Muscle of leg (tissue), 11 donors: ENCODE measurements around the gene ROS1. TPM values are rescaled to one million over a fixed set of nuclear protein-coding genes. Genes with fewer than 3 reads are reported as not detected.

Experiments
- DNase-seq: peaks from one replicate; pipeline ENCODE4 v3.0.0; 2013
- H3K27ac ChIP-seq: one replicate; pipeline ENCODE4 v1.5.1; 2013; ENCODE audit warnings: mild to moderate bottlenecking, low read length, control low read depth
- H3K27me3 ChIP-seq: one replicate; pipeline ENCODE4 v1.6.1; 2013; ENCODE audit warnings: low read length; ENCODE audit not compliant: control insufficient read depth, insufficient read depth
- H3K36me3 ChIP-seq: one replicate; pipeline ENCODE4 v1.6.1; 2013; ENCODE audit warnings: low read length; ENCODE audit not compliant: control insufficient read depth, insufficient read depth
- H3K4me1 ChIP-seq: one replicate; pipeline ENCODE4 v1.6.1; 2013; ENCODE audit warnings: low read length; ENCODE audit not compliant: control insufficient read depth, insufficient read depth
- H3K4me3 ChIP-seq: one replicate; pipeline ENCODE4 v1.5.1; 2013; ENCODE audit warnings: low read length, control low read depth
- H3K9me3 ChIP-seq: replicated peaks from 2 replicates; pipeline ENCODE4 v1.6.1; 2013; ENCODE audit warnings: low read depth, low read length; ENCODE audit not compliant: control insufficient read depth
- WGBS: methylation state at CpG from one replicate; pipeline ENCODE4 v1.1.5; 2013; ENCODE audit warnings: missing lambda C conversion rate; ENCODE audit not compliant: insufficient coverage; 5-methylcytosine and 5-hydroxymethylcytosine counted together
- polyA plus RNA-seq, 8 donors: library from polyadenylated mRNA; unstranded; fragments of 120-200 nt; gene quantifications; one replicate each; pipeline versions ENCODE4 v1.2.1 to v1.2.3, GENCODE V29; 2013; ENCODE audit warnings: inconsistent platforms in 1 of 8, low replicate concordance in 1 of 8; ENCODE audit not compliant: insufficient read length in 8 of 8, insufficient read depth in 1 of 8
- total RNA-seq: library from RNA; stranded (reverse); fragments of 120-200 nt; gene quantifications from one replicate; pipeline ENCODE4 v1.2.4, GENCODE V29; 2013

The ROS1 gene
- total and polyA plus RNA-seq, 9 donors, result 0.04 to 0.50 (median 0.16) TPM

GRCh38 chr6:117288083-117288715 lies 137.5 kb downstream of the ROS1 start:
- H3K9me3 ChIP-seq, result no peaks in the 10 kb centered on the region
- WGBS, result 88% methylated on average over 1 of the region's 3 CpGs
- H3K4me1 ChIP-seq, result peaks cover 7% of the 10 kb centered on the region
- H3K27ac ChIP-seq, result peak overlapping the region; percentile 13
- no peaks in the 10 kb centered on the region for H3K27me3 ChIP-seq
- DNase-seq, result no peak
- H3K4me3 ChIP-seq, result no peak overlapping the region
- no peaks in the 10 kb centered on the region for H3K36me3 ChIP-seq

- no peak for DNase-seq
- H3K4me3 ChIP-seq, result no peak overlapping the region
- no peaks in the 10 kb centered on the region for H3K27me3 ChIP-seq
- whole genome bisulfite sequencing, result 80% methylated on average over 1 of the region's 3 CpGs
- no peaks in the 10 kb centered on the region for H3K4me1 ChIP-seq
- no peaks in the 10 kb centered on the region for H3K36me3 ChIP-seq
- no peaks in the 10 kb centered on the region for H3K9me3 ChIP-seq
- no peak overlapping the region for H3K27ac ChIP-seq
Observed at GRCh38 chr6:117280922-117281321, 144.8 kb downstream of the ROS1 start.

DNA sequence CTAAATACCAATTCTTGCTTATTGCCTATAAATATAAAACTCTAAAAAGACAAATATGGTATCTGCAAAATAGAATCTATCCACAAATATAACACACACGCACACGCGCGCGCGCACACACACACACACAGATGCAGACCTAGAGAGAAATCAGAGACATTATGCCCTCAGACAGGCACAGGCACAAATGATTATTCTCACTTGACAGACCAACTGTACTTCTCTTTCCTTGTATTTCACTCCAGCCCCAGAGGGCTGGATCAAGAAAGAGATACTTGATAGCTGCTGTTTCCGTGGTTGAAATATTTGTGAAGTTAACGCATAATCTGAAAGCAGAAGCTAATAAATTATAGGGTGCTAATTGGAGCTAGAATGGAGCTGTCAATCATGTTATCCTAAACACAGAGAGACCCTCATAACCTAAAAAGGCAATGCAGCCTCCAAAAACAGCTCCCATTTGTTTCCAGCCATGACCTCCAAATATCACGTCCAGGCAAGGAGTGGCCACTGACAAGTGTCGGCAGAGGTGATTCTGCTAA lies 148.9 kb downstream of the ROS1 start:
- Histone ChIP-seq H3K27ac (peak overlapping the region; percentile 9), H3K27me3 (peaks cover 5% of the 10 kb centered on the region), H3K36me3 (peaks cover 5% of the 10 kb centered on the region), H3K4me1 (peaks cover 10% of the 10 kb centered on the region), H3K9me3 (no peaks in the 10 kb centered on the region), H3K4me3 (no peak overlapping the region)
- WGBS, result no CpG with 5 or more reads among the region's 10 CpGs
- peak; percentile 60 for DNase-seq

GRCh38 chr6:117275711-117276110 lies 150.0 kb downstream of the ROS1 start:
- H3K27ac ChIP-seq, result peak overlapping the region; percentile 8
- peaks cover 11% of the 10 kb centered on the region for H3K27me3 ChIP-seq
- no peak overlapping the region for H3K4me3 ChIP-seq
- H3K36me3 ChIP-seq, result peaks cover 6% of the 10 kb centered on the region
- DNase-seq, result no peak
- H3K9me3 ChIP-seq, result no peaks in the 10 kb centered on the region
- no CpG with 5 or more reads among the region's 5 CpGs for WGBS
- peaks cover 12% of the 10 kb centered on the region for H3K4me1 ChIP-seq

DNA sequence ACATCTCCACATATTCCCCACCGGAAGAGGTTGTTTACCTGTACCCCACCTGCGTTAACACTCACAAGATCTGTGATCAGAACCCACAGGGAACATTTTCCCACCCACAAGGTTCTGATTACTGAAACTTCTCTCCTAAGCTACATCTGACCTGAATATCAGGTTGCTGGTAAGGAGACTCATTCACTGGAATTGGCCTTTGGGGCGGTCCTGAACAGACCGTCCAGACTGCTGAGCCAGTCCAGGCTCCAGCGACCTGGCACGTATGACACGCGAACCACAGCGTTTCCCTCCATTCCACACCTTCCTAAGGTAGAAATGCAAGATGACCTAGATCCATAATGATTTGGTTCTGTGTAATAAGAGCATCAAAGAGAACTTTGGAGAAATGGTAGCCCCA lies 150.5 kb downstream of the ROS1 start:
- no peak for DNase-seq
- Histone ChIP-seq H3K4me1 (peaks cover 13% of the 10 kb centered on the region), H3K27me3 (peaks cover 13% of the 10 kb centered on the region), H3K9me3 (no peaks in the 10 kb centered on the region), H3K4me3 (no peak overlapping the region), H3K36me3 (peaks cover 8% of the 10 kb centered on the region), H3K27ac (peak overlapping the region; percentile 8)
- 80% methylated on average over 4 of the region's 9 CpGs for WGBS

DNA sequence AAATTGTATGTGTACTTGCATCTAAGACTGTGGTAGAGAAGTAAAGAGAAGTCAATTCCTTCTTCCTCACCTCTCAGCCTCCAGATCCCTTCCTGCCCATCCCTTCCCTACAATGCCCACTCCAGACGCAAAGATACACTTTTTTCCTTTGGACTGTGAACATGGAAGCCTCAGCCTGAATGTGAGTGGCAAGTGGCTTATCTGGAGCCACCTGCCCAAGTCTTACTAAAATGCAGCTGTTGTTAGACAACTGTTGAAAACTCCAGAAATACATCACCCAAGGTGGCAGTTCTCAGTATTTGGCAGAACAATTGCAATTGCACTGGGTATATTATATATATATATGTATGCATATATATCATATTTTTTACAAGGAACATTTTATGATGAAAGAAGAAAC lies 152.9 kb downstream of the ROS1 start:
- H3K9me3 ChIP-seq, result no peaks in the 10 kb centered on the region
- peaks cover 23% of the 10 kb centered on the region for H3K4me1 ChIP-seq
- peaks cover 29% of the 10 kb centered on the region for H3K27me3 ChIP-seq
- no peak overlapping the region for H3K4me3 ChIP-seq
- H3K27ac ChIP-seq, result peak overlapping the region; percentile 75
- peak; percentile 64 for DNase-seq
- H3K36me3 ChIP-seq, result peaks cover 16% of the 10 kb centered on the region
- WGBS, result no CpG with 5 or more reads among the region's 1 CpG

- WGBS, result 16% methylated on average over 4 of the region's 8 CpGs
- no peak overlapping the region for H3K4me3 ChIP-seq
- peaks cover 34% of the 10 kb centered on the region for H3K27me3 ChIP-seq
- peaks cover 16% of the 10 kb centered on the region for H3K36me3 ChIP-seq
- H3K4me1 ChIP-seq, result peaks cover 23% of the 10 kb centered on the region
- no peaks in the 10 kb centered on the region for H3K9me3 ChIP-seq
- H3K27ac ChIP-seq, result peak overlapping the region; percentile 75
- DNase-seq, result no peak
Observed at GRCh38 chr6:117272032-117272866, 153.5 kb downstream of the ROS1 start.

DNA sequence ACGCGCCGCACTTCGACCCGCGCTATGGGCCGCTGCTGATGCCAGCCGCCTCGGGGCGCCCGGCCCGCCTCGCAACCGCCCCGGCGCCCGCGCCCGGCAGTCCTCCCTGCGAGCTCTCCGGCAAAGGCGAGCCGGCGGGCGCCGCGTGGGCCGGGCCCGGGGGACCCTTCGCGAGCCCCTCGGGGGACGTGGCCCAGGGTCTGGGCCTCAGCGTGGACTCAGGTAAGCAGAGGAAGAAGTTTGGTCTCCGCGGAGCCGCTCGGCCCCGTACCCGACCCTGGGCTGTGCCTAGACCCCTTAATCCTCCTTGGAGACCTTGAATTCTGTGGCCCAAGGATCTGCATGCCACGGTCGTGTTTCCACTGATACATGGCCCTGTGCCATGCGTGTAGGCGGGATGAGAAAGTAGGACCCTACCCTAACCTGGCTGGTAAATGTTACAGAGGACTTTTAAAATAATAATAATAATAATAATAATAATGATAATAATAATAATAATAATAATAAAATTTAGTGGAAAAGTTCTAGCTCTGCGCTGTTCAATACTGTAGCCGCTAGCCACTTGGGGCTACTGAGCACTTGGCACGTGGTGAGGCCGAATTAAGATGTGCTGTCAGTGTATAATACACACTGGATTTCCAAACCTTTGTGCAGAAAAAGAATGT lies 154.8 kb downstream of the ROS1 start:
- peak overlapping the region; percentile 69 for H3K27ac ChIP-seq
- DNase-seq, result no peak
- peak overlapping the region; percentile 38 for H3K4me3 ChIP-seq
- peaks cover 44% of the 10 kb centered on the region for H3K27me3 ChIP-seq
- peaks cover 16% of the 10 kb centered on the region for H3K36me3 ChIP-seq
- no peaks in the 10 kb centered on the region for H3K9me3 ChIP-seq
- peaks cover 23% of the 10 kb centered on the region for H3K4me1 ChIP-seq
- WGBS, result under 1% methylated on average over 41 of the region's 48 CpGs

DNA sequence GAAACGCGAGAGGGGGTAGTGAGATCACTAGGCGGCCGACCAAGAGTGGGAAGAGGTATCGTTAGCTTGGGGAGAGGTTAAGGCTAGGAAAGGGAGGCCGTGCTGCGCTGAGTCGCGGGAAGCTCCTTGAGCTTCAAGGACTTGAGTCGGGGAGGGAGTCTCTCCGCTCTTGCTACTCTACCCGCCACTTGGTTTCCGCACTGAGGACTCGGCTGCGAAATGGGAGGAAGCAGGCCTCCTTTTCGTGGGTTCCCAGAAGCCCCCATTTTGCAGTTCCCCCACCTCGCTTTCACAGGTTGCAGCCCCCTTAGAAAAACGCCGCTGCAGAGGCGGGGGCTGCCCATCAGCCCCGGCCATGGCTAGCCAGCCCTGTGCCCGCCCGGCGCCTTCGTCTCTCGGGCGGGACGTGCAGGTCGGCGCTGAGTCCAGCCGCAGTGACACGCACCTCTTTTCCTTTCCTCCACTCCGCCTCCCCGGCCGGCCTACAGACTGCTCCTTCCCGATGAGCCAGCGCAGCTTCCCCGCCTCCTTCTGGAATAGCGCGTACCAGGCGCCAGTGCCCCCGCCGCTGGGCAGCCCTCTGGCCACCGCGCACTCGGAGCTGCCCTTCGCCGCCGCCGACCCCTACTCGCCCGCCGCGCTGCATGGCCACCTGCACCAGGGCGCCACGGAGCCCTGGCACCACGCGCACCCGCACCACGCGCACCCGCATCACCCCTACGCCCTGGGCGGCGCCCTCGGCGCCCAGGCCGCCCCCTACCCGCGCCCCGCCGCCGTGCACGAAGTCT lies 155.5 kb downstream of the ROS1 start:
- H3K4me1 ChIP-seq, result peaks cover 27% of the 10 kb centered on the region
- no peaks in the 10 kb centered on the region for H3K9me3 ChIP-seq
- H3K4me3 ChIP-seq, result peak overlapping the region; percentile 78
- peaks cover 50% of the 10 kb centered on the region for H3K27me3 ChIP-seq
- H3K27ac ChIP-seq, result peak overlapping the region; percentile 74
- DNase-seq, result no peak
- peaks cover 16% of the 10 kb centered on the region for H3K36me3 ChIP-seq
- WGBS, result under 1% methylated on average over 73 of the region's 74 CpGs
